Amygdala (tissue), 56 donors: ENCODE data around the gene CAMSAP1.

ENCODE experiments used
- DNase-seq, 56 donors: peaks; one replicate each; lab custom pipeline; 2025; lab: John Stamatoyannopoulos, UW

Gene CAMSAP1

GRCh38 chr9:135820661-135821060 is 86.7 kb downstream of the CAMSAP1 start:
- no peak for DNase-seq

GRCh38 chr9:135819905-135820304 is 87.4 kb downstream of the CAMSAP1 start:
- no peak for DNase-seq

GRCh38 chr9:135818718-135819475 is 88.4 kb downstream of the CAMSAP1 start:
- DNase-seq, result no peak

GRCh38 chr9:135817951-135818717 is 89.2 kb downstream of the CAMSAP1 start:
- DNase-seq, result no peak

- DNase-seq, result no peak
These were observed 90.7 kb downstream of the CAMSAP1 start for GRCh38 chr9:135816651-135816970.

- no peak for DNase-seq
These were observed 91.3 kb downstream of the CAMSAP1 start for GRCh38 chr9:135815830-135816650.

- DNase-seq, result no peak
These were observed 91.9 kb downstream of the CAMSAP1 start for GRCh38 chr9:135815413-135815812.

GRCh38 chr9:135814421-135815095 is 92.8 kb downstream of the CAMSAP1 start:
- no peak for DNase-seq

- DNase-seq, result no peak
These were observed 93.6 kb downstream of the CAMSAP1 start for GRCh38 chr9:135813671-135814290.

- DNase-seq, result no peak
These were observed 94.4 kb downstream of the CAMSAP1 start for GRCh38 chr9:135812961-135813360.

- DNase-seq, result peak in 28 of 56 donors; percentile 8 to 71 (median 40)
These were observed 95.5 kb downstream of the CAMSAP1 start for GRCh38 chr9:135811801-135812200.

GRCh38 chr9:135810806-135811575 is 96.4 kb downstream of the CAMSAP1 start:
- peak in 3 of 56 donors; percentile 15 to 45 (median 32) for DNase-seq

GRCh38 chr9:135809166-135809565 is 98.2 kb downstream of the CAMSAP1 start:
- no peak for DNase-seq

- DNase-seq, result no peak
These were observed 101.8 kb downstream of the CAMSAP1 start for GRCh38 chr9:135805422-135806022.

GRCh38 chr9:135804581-135805421 is 102.5 kb downstream of the CAMSAP1 start:
- DNase-seq, result no peak

GRCh38 chr9:135803441-135803840 is 103.9 kb downstream of the CAMSAP1 start:
- no peak for DNase-seq

- no peak for DNase-seq
These were observed 104.4 kb downstream of the CAMSAP1 start for GRCh38 chr9:135802876-135803419.

- DNase-seq, result no peak
These were observed 106.3 kb downstream of the CAMSAP1 start for GRCh38 chr9:135801070-135801469.
